Measurements from ENCODE around the gene CNPY1.

DNA sequence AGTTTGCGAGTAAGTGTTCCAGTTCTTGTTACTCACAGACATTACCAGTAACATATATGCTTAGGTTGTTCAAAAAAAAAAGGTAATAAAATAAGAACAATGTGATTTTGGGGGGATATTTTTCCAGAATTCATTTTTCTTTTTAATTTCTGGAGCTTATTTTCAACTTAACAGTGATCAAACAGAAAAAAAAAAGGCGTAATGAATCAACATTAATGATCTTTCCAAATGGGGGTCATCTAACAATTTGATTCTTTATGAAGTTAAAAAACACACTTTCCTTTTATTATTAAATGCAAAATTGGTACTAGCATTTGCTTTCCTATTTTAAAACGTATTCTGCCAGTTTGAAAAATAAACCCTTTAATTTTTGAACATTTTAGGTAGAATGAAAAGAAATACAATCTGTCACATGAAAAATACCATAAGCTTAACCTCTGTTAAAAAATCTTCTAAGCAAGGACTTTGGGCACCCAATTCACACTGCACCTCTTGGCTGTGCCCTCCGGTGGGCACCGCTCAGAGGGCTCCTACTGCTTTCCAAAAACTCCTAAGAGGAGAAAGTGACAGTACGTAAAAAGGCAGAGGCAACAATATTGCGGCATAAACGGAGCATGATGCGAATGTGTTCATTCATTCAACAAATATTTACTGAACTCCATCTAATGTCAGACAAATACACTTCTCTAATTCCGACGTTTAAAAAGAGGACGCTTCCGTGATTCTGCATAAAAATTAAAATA, 32.6 kb downstream of the CNPY1 start:
- TF ChIP-seq EZH2 (IDR thresholded peaks at IDR 0.05; ENCODE audit: insufficient read depth, poor library complexity, severe bottlenecking) (no peak), EZH2phosphoT487 (IDR thresholded peaks at IDR 0.05; ENCODE audit: insufficient read depth, low read depth) (no peak)
